ENCODE results near the gene RNASE4.

The RNASE4 gene

DNA sequence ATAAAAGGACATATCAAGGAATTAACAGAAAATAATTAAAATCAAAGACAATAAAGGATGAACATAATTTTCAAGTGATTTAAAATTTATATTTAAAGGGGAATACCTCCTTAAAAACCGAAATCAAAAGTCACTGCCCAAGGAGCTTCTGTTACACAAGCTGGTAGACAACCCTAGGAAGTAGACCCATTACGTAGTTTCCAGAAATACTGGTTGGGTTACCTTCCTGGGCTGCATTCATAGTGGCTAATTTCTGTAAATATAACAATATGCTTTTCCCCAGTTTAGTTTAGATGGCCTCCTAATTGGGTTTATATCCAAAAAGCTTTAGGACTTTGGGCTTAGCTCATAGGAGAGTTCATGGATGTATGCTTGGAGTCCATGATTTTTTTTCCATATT, 59.2 kb downstream of the RNASE4 start:
- no peak for DNase-seq (ENCODE audit: low read depth in 2 of 2)

DNA sequence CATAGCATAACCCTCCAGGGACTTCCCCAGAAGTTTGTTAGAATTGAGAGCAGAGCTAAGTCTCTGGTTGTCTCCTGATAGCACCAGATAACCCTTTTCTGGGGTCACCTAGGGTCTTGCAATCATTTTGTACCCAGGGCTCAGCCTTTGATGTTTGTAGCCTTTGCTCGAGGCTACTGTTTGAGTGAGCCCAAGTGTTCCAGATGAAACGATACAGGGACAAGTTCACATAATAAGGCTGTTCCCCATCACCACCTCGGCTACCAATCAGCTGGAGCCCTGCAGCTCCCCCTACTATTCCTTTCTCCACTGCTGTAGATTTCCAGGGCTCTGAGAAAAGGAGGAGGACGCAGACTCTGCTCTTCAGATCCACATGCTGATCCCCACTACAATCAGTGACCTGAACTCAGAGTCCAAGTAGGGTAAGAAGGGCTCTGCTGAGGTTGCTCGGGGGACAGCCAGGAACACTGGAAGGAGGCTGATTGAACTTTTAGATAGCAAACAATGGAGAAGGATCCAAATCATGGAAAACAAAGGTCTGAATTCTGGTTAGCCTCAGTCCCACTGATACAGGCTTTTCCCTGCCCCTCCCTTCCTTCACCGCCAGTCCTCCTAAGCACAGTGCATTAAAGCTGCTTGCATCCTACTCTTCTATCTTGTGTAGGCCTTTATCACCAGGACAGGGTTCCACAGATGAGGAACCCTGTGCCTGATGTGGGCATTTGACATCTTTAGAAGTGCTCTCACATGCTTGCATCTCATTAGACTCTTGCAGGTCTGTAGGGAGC, 61.4 kb downstream of the RNASE4 start, which contains the start of gene EDDM3A:
Gene EDDM3A, plus strand, starts transcription at position 317 of the 788 bp plus-strand sequence. CDS start 1,694 bp downstream, outside the sequence.
- DNase-seq (ENCODE audit: low read depth in 2 of 2) = no peak

DNA sequence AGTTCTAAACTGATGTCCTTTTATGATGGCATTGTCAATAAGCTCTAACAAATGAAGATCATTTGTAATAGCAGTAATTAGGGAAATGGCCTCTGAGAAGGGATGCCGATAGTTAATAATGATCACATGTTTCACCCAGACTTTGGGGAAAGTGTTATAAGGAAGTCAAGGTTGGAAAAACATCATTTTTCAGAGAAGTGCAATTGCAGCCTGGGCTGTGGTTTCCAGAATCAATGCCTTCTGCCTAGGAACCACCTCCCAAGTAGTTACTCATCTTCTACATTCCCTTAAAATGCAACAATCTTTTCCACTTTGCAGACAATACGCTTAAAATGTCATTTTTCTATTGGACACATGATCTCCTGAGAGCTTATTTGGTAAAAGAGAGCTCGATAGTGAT, 62.2 kb downstream of the RNASE4 start:
- no peak for DNase-seq (ENCODE audit: low read depth in 2 of 2)

DNA sequence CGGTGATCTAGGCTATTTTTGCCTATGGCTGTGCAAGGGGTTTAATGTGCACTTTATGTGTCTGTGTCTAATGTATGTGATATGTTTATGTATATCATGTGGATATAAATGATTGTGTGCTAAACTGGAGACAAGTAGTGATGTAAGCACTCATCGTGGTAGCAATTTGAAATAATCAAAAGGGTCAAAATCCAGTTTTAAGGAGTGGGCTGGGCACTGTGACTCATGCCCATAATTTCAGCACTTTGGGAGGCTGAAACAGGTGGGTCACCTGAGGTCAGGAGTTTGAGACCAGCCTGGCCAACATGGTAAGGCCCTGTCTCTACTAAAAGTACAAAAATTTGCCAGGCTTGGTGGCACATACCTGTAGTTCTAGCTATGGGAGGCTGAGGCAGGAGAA, 64.1 kb downstream of the RNASE4 start:
- DNase-seq (ENCODE audit: low read depth in 2 of 2) = no peak

DNA sequence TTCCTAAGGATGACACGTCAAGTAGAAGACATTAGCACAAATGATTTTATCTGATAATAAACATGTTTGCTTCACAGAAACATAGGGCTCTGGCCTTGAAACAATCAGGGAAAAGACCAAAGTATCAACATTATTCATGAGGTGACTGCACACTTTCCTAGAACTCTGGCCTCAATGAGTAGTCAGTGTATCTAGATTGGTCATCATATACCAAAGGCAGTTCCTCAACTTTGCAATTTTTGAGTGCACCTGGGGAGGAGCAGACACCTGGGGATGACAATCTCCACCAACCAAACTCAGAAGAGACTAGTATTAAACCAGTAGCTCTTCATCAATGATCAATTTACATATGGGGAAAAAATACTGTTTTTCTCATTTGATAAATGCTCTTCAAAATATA, 65.8 kb downstream of the RNASE4 start:
- no peak for DNase-seq (ENCODE audit: low read depth in 2 of 2)

Measured in stimulated activated CD8-positive, alpha-beta memory T cell treated with anti-CD3 and anti-CD28 coated beads, Interleukin-15, amount 100 ng/mL, for 4 hours (primary cell).